Astrocyte (in vitro differentiated cells and primary cell): ENCODE measurements around the gene ADD3.

ENCODE experiments used
- CTCF ChIP-seq: IDR thresholded peaks from 2 replicates; pipeline ENCODE4 v1.5.1; 2011; ENCODE audit warnings: low read depth, mild to moderate bottlenecking, inconsistent platforms, low read length, moderate library complexity; ENCODE audit not compliant: insufficient read depth
- EZH2 ChIP-seq: IDR thresholded peaks from 2 replicates; pipeline ENCODE4 v1.6.1; 2012; ENCODE audit warnings: mild to moderate bottlenecking, low read length, inconsistent platforms; ENCODE audit not compliant: insufficient read depth

GRCh38 chr10:110067960-110068770 is 60.4 kb downstream of the ADD3 start:
- TF ChIP-seq CTCF (no peak), EZH2 (no peak)
